Keratinocyte (primary cell): Measurements from ENCODE around the gene CAPN15. TPM values are rescaled to one million over a fixed set of nuclear protein-coding genes. Genes with fewer than 3 reads are reported as not detected.

Experiments
- DNase-seq: peaks from one replicate; pipeline ENCODE4 v3.0.0-alpha.2; 2011; ENCODE audit warnings: low read depth, missing footprints, low spot score
- FAIRE-seq: peaks from 2 replicates; lab custom pipeline; 2011; peaks lifted over from hg19 to GRCh38; lab: Jason Lieb, UNC
- H2AFZ ChIP-seq: 2 replicates; pipeline ENCODE4 v1.6.0; 2012; ENCODE audit warnings: low read length, control low read depth, inconsistent platforms; ENCODE audit not compliant: control insufficient read depth
- H3K27ac ChIP-seq: 2 replicates; pipeline ENCODE4 v1.5.1; 2011; ENCODE audit warnings: low read length; ENCODE audit not compliant: control insufficient read depth, insufficient read depth
- H3K27me3 ChIP-seq: 3 replicates; pipeline ENCODE4 v1.6.0; 2011; ENCODE audit warnings: low read length; ENCODE audit not compliant: control insufficient read depth, insufficient read depth; ENCODE audit errors: extremely low read depth
- H3K36me3 ChIP-seq, 2 experiments: 2 replicates in 1 of 2; 3 replicates in 1 of 2; pipeline ENCODE4 v1.5.1; 2011; ENCODE audit warnings: low read length in 2 of 2, mild to moderate bottlenecking in 1 of 2; ENCODE audit not compliant: control insufficient read depth in 2 of 2, insufficient read depth in 2 of 2; ENCODE audit errors: extremely low read depth in 1 of 2
- H3K4me1 ChIP-seq: 3 replicates; pipeline ENCODE4 v1.5.1; 2011; ENCODE audit warnings: low read length; ENCODE audit not compliant: control insufficient read depth, insufficient read depth; ENCODE audit errors: extremely low read depth
- H3K4me2 ChIP-seq: 3 replicates; pipeline ENCODE4 v1.6.0; 2011; ENCODE audit warnings: low read depth, low read length; ENCODE audit not compliant: control insufficient read depth, insufficient read depth; ENCODE audit errors: extremely low read depth
- H3K4me3 ChIP-seq, 3 experiments: fragments of 200-600 bp in 1 of 3; sonication (generic) in 1 of 3; 2 replicates in 2 of 3; 3 replicates in 1 of 3; pipeline ENCODE4 v1.5.1; 2011 to 2016; ENCODE audit warnings: low read length in 3 of 3, mild to moderate bottlenecking in 3 of 3, control low read depth in 2 of 3, inconsistent platforms in 1 of 3, low read depth in 1 of 3, mixed read lengths in 1 of 3, mixed run types in 1 of 3, moderate library complexity in 1 of 3; ENCODE audit not compliant: control insufficient read depth in 2 of 3, insufficient read depth in 2 of 3; ENCODE audit errors: extremely low read depth in 1 of 3
- H3K79me2 ChIP-seq: 2 replicates; pipeline ENCODE4 v1.6.0; 2012; ENCODE audit warnings: low read length; ENCODE audit not compliant: control insufficient read depth, insufficient read depth
- H3K9ac ChIP-seq: 3 replicates; pipeline ENCODE4 v1.6.0; 2011; ENCODE audit warnings: low read length; ENCODE audit not compliant: control insufficient read depth, insufficient read depth; ENCODE audit errors: extremely low read depth
- H3K9me1 ChIP-seq: 3 replicates; pipeline ENCODE4 v1.6.0; 2011; ENCODE audit warnings: low read length; ENCODE audit not compliant: control insufficient read depth, insufficient read depth; ENCODE audit errors: extremely low read depth
- H3K9me3 ChIP-seq: 2 replicates; pipeline ENCODE4 v1.5.1; 2012; ENCODE audit warnings: low read depth, low read length; ENCODE audit not compliant: control insufficient read depth
- H4K20me1 ChIP-seq: 3 replicates; pipeline ENCODE4 v1.6.0; 2011; ENCODE audit warnings: low read length; ENCODE audit not compliant: control insufficient read depth, insufficient read depth; ENCODE audit errors: extremely low read depth
- EZH2 ChIP-seq: IDR thresholded peaks from one replicate; pipeline ENCODE4 v1.6.1; 2012; ENCODE audit warnings: inconsistent platforms, mild to moderate bottlenecking, low read length, moderate library complexity
- dilution Hi-C: fragments of 300-500 bp; cut with MboI; formaldehyde crosslinking; loops from one replicate; pipeline ENCODE4 v1.7.0; 2020; ENCODE audit warnings: low sequenced_read_pairs; ENCODE audit not compliant: extremely low pct_ligation_motif_present
- polyA plus RNA-seq, 5 experiments: library from polyadenylated mRNA; depleted of rRNA in 3 of 5; stranded (reverse) in 3 of 5; stranded (forward) in 1 of 5; unstranded in 1 of 5; fragments of >200 nt; gene quantifications; 1 replicate in 1 of 5; 2 replicates in 3 of 5; 3 replicates in 1 of 5; pipeline versions ENCODE4 v1.2.1 to v1.2.3, GENCODE V29; 2011 to 2012; ENCODE audit warnings: missing spikeins in 2 of 5, low read depth in 1 of 5, low replicate concordance in 1 of 5
- TF ChIP-seq, protein P1 (sequence below), 3 experiments: IDR thresholded peaks in 1 of 3; conservative IDR thresholded peaks in 1 of 3; optimal IDR thresholded peaks in 1 of 3; 2 replicates in 2 of 3; 3 replicates in 1 of 3; pipeline versions ENCODE3 to v1.5.1; 2011; ENCODE audit warnings: low read length in 3 of 3, mild to moderate bottlenecking in 3 of 3, moderate library complexity in 2 of 3, control low read depth in 1 of 3, inconsistent platforms in 1 of 3; ENCODE audit not compliant: insufficient read depth in 2 of 3; ENCODE audit errors: extremely low read depth in 1 of 3

The CAPN15 gene
- polyA plus RNA-seq, 1 donor (not counting 4 experiments of a cell fraction or from before 2014, with no cell fraction given): 7.9 TPM

DNA sequence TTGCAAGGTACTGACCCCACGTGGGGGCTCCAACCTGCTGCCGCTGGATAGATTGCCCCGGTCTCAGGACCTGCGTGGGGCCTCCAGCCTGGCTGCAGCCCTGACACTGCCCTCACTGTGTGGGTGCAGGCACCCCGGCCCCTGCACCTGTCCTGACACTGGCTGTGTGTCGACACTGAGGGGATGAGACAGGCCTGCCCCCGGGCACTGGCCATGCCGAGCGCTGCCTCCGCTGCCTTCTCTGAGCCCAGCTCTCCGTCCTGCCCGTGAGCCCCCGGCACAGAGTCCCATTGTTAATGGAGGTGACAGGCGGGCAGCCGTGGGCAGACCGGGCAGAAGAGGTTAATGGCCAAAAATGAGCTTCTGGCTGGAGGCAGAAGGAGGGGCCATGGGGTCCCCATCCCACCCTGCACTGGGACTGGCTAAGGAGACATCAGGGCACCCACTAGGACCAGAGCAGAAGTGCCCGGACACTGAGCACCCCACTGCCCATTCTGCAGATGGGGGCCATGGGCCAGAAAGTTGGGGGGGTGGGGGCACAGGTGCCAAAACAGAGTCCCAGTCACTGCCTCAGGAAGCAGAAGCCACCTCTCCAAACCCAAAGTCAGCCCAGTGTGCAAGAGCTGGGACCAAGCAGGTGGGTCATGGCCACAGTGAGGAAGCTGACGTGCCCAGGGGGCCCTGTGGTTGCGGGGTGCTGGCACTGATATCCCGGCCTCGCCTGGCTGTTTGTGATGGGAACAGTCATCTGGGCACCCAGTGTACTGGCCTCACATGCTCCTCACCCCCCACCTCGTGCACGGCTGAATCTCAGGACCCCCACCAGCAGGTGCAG lies 30.2 kb downstream of the CAPN15 start:
- H3K27me3 ChIP-seq: peaks cover 50% of the 10 kb centered on the region

DNA sequence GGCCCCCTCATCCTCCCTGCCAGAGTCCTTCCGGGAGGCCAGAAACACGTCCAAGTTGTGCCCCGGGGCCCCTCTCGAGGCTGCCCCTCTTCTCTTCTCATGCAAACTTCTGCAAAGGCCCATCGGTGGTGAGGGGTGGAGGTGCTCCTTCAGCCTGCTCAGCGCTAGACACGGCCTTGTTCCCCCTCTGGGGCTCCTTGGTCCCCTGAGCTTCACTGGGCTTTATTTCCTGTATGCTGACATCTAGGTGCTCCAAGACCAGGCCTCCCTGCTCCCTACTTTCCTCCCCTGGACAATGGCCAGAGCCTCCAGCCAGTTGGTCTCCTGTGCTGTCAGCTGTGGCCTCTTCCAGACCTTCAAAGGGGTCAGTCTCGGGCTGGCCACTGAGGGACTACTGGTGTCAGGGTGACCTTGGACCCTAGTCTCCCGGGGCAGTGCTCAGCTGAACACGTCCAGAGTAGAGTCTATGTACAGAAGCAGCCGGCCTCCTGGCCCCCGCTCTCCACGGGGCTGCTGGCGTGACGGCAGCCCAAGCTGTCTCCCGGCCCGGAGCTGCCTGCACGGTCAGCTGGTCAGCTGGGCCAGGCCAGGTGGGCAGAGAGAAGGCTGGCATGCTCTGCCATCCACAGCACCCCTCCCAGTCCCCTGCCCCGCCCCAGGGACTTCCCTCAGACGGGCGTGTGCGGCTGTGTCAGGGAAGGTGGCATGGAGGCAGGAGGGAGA lies 30.9 kb downstream of the CAPN15 start:
- Histone ChIP-seq H3K9me1 (no peaks in the 10 kb centered on the region), H3K9me3 (no peaks in the 10 kb centered on the region), H3K27ac (no peak overlapping the region), H4K20me1 (no peaks in the 10 kb centered on the region), H3K4me2 (no peak overlapping the region), H3K36me3 (peaks cover 2 to 3% of the 10 kb centered on the region in 2 experiments), H3K9ac (no peak overlapping the region), H3K27me3 (peaks cover 50% of the 10 kb centered on the region), H2AFZ (no peak overlapping the region), H3K79me2 (no peaks in the 10 kb centered on the region), H3K4me3 (no peak overlapping the region), H3K4me1 (peaks cover 12% of the 10 kb centered on the region)
- dilution Hi-C loops: no loop called here
- TF ChIP-seq, protein P1, sequence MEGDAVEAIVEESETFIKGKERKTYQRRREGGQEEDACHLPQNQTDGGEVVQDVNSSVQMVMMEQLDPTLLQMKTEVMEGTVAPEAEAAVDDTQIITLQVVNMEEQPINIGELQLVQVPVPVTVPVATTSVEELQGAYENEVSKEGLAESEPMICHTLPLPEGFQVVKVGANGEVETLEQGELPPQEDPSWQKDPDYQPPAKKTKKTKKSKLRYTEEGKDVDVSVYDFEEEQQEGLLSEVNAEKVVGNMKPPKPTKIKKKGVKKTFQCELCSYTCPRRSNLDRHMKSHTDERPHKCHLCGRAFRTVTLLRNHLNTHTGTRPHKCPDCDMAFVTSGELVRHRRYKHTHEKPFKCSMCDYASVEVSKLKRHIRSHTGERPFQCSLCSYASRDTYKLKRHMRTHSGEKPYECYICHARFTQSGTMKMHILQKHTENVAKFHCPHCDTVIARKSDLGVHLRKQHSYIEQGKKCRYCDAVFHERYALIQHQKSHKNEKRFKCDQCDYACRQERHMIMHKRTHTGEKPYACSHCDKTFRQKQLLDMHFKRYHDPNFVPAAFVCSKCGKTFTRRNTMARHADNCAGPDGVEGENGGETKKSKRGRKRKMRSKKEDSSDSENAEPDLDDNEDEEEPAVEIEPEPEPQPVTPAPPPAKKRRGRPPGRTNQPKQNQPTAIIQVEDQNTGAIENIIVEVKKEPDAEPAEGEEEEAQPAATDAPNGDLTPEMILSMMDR (optimal IDR thresholded peaks at IDR 0.05 in 1 of 3, IDR thresholded peaks at IDR 0.05 in 1 of 3, conservative IDR thresholded peaks at IDR 0.05 in 1 of 3; ENCODE audit: extremely low read depth in 1 of 3, insufficient read depth in 2 of 3, low read length in 3 of 3): no peak
- TF ChIP-seq EZH2: no peak
- DNase-seq: no peak
- FAIRE-seq: no peak

More for the DNA sequence above, 30.2 kb downstream of the CAPN15 start:
- Histone ChIP-seq H3K4me1 (peaks cover 12% of the 10 kb centered on the region), H3K9ac (no peak overlapping the region), H4K20me1 (no peaks in the 10 kb centered on the region), H3K4me3 (no peak overlapping the region), H3K9me1 (no peaks in the 10 kb centered on the region), H3K9me3 (no peaks in the 10 kb centered on the region), H3K79me2 (no peaks in the 10 kb centered on the region), H3K27ac (no peak overlapping the region), H2AFZ (no peak overlapping the region), H3K4me2 (no peak overlapping the region), H3K36me3 (peaks cover 3 to 4% of the 10 kb centered on the region in 2 experiments)
- no peak for TF ChIP-seq EZH2
- TF ChIP-seq, protein P1 (optimal IDR thresholded peaks at IDR 0.05 in 1 of 3, IDR thresholded peaks at IDR 0.05 in 1 of 3, conservative IDR thresholded peaks at IDR 0.05 in 1 of 3; ENCODE audit: extremely low read depth in 1 of 3, insufficient read depth in 2 of 3, low read length in 3 of 3): no peak
- no peak for FAIRE-seq
- dilution Hi-C loops: no loop called here
- no peak for DNase-seq
